Measurements from ENCODE around the gene SYT7.

SYT7 gene
- total RNA-seq: 0 to 0.09 (median 0) reads per million in 3 donors

- H3K27ac ChIP-seq (ENCODE audit: insufficient read depth, low read length, poor library complexity, severe bottlenecking): no peak within 1 kb of the TSS
- peaks cover 14% of the 10 kb centered on the region for H3K27me3 ChIP-seq (replicated peaks; ENCODE audit: control insufficient read depth, insufficient read depth, low read length, poor library complexity, severe bottlenecking)
Measured at GRCh38 chr11:61581030-61581928, at the start of gene SYT7. TSS of gene SYT7 (minus strand) at chr11:61581076. CDS start at chr11:61580820, 256 bp downstream.

DNA sequence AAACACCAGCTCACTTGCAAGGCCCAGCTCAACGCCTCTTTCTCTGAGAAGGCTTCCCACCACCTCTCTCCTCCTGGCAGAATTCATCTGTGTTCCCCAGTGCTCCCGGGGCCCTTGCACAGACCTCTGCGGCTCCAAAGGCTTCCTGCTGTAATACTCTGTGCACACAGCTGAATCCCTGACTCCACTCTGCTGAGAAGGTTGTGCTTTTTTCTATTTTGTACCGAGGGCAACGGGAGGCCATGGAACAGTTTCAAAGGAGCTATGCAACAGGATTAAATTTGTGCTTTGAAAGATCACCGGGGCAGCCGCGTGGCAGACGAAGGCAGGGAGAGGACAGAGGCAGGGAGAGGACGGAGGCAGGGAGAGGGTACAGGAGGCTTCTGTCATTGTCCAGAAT lies 49.2 kb upstream of the SYT7 start:
- H3K27me3 ChIP-seq (replicated peaks; ENCODE audit: control insufficient read depth, insufficient read depth, low read length, poor library complexity, severe bottlenecking): no peaks in the 10 kb centered on the region
- no peak overlapping the region for H3K4me3 ChIP-seq (ENCODE audit: insufficient read depth, low read depth, low read length, poor library complexity, severe bottlenecking)
- H3K4me1 ChIP-seq (ENCODE audit: control insufficient read depth, insufficient read depth, low read length, poor library complexity, severe bottlenecking): no peaks in the 10 kb centered on the region
- no peak for DNase-seq
- H3K27ac ChIP-seq (ENCODE audit: insufficient read depth, low read length, poor library complexity, severe bottlenecking): no peak overlapping the region
- H3K36me3 ChIP-seq (ENCODE audit: control insufficient read depth, insufficient read depth, low read length): no peaks in the 10 kb centered on the region
- H3K9me3 ChIP-seq (ENCODE audit: control insufficient read depth, low read length): no peaks in the 10 kb centered on the region

More at GRCh38 chr11:61581030-61581928, at the start of gene SYT7:
- H3K4me1 ChIP-seq (ENCODE audit: control insufficient read depth, insufficient read depth, low read length, poor library complexity, severe bottlenecking): peaks cover 8% of the 10 kb centered on the region
- peak; percentile 78 to 87 (median 85) for DNase-seq
- no peaks in the 10 kb centered on the region for H3K9me3 ChIP-seq (ENCODE audit: control insufficient read depth, low read length)
- peak within 1 kb of the TSS; percentile 45 for H3K4me3 ChIP-seq (ENCODE audit: insufficient read depth, low read depth, low read length, poor library complexity, severe bottlenecking)
- H3K36me3 ChIP-seq (ENCODE audit: control insufficient read depth, insufficient read depth, low read length): no peaks in the 10 kb centered on the region

DNA sequence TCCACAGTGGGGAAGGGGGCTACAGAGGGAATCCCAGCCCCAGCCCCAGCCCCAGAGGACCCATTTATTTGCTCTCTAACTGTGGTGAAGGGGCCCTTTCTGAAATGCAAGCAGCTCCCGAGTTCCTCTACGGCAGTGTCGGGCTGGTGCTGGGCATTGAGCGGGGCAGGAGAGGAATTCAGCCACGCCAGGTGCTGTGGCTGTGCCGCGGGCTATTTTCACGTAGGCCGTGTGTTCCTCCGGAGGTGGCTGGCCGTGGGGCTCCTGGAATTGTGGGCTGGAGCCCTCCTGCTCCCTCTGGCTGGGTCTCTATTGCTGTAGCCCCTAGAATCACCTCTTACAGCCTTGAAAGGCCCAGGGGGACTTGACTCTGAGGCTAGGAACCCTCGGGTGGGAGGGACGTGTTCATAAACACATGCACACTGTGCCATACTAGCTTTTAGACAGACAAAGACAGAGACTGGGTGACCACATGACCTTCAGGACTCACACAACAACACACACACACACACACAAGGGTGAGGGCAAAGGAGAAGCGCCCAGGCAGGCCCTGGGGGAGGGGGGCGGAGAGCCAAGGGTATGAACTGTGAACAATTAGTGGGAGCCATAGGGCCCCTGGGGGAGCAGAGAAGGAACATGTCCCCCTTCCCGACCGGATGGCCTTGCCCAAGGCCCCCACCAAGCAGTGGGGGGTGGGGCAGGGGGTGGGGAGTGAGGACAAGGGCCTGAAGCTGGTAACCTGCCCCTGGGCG lies 48.4 kb upstream of the SYT7 start:
- no peak for DNase-seq
- H3K9me3 ChIP-seq (ENCODE audit: control insufficient read depth, low read length): no peaks in the 10 kb centered on the region
- no peak overlapping the region for H3K4me3 ChIP-seq (ENCODE audit: insufficient read depth, low read depth, low read length, poor library complexity, severe bottlenecking)
- H3K27me3 ChIP-seq (replicated peaks; ENCODE audit: control insufficient read depth, insufficient read depth, low read length, poor library complexity, severe bottlenecking): no peaks in the 10 kb centered on the region
- H3K27ac ChIP-seq (ENCODE audit: insufficient read depth, low read length, poor library complexity, severe bottlenecking): no peak overlapping the region
- H3K4me1 ChIP-seq (ENCODE audit: control insufficient read depth, insufficient read depth, low read length, poor library complexity, severe bottlenecking): no peaks in the 10 kb centered on the region
- H3K36me3 ChIP-seq (ENCODE audit: control insufficient read depth, insufficient read depth, low read length): no peaks in the 10 kb centered on the region

DNA sequence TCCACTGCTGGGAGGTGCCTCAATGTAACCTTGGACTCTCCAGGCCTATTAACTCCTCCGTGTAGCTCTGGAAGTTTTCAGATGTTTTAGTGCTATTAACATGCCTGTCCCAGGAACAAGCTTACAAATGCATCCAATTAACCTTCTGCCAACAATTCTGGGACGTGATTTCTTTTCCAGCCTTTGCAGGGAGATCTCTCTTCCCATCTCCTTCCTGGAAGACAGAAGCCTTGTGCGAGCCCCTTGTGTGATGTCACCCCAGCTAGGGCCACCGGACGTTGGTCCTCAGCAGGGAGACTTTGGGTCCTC lies 47.7 kb upstream of the SYT7 start:
- H3K27ac ChIP-seq (ENCODE audit: insufficient read depth, low read length, poor library complexity, severe bottlenecking): no peak overlapping the region
- DNase-seq: no peak
- H3K4me3 ChIP-seq (ENCODE audit: insufficient read depth, low read depth, low read length, poor library complexity, severe bottlenecking): no peak overlapping the region
- H3K9me3 ChIP-seq (ENCODE audit: control insufficient read depth, low read length): no peaks in the 10 kb centered on the region
- no peaks in the 10 kb centered on the region for H3K4me1 ChIP-seq (ENCODE audit: control insufficient read depth, insufficient read depth, low read length, poor library complexity, severe bottlenecking)
- H3K27me3 ChIP-seq (replicated peaks; ENCODE audit: control insufficient read depth, insufficient read depth, low read length, poor library complexity, severe bottlenecking): no peaks in the 10 kb centered on the region
- no peaks in the 10 kb centered on the region for H3K36me3 ChIP-seq (ENCODE audit: control insufficient read depth, insufficient read depth, low read length)

DNA sequence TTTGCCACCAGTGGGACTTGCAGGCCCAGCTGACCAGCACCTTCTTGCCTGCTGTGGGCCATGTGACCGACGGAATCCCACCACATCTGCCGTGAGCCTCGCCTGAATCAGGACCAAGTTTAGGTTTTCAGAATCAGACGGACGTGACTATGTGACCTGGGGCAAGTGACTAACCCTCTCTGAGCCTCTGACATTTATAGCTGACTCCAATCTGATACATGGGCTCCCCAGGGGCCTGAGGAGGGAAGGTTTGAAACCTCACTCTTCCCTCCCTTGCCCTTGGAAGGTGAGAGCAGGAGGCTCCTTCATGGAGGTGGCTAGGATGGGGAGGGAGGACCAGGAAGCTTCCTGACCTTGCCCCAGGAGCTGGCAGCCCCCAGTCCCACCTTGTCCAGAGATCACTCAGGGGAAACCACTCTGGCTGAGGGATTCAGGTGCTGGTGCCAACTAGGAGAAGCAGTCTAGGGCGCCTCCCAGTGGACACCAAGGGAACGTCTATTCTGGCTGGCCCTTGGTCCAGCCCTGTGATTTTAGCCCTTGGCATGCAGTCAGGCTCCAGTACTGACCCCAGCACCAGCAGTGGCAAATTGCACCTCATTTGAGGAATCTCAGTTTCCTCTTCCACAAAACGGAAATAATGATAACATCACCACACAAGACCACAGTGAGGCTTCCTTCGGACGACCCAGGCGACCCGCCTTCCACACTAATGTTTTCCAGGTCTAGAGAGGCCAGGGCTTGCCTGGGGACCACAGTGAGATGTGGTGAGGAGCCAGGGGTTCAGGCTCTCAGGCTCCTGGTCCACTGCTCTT lies 47.2 kb upstream of the SYT7 start:
- Histone ChIP-seq H3K27me3 (replicated peaks; ENCODE audit: control insufficient read depth, insufficient read depth, low read length, poor library complexity, severe bottlenecking) (no peaks in the 10 kb centered on the region), H3K4me1 (ENCODE audit: control insufficient read depth, insufficient read depth, low read length, poor library complexity, severe bottlenecking) (no peaks in the 10 kb centered on the region), H3K4me3 (ENCODE audit: insufficient read depth, low read depth, low read length, poor library complexity, severe bottlenecking) (no peak overlapping the region), H3K36me3 (ENCODE audit: control insufficient read depth, insufficient read depth, low read length) (no peaks in the 10 kb centered on the region), H3K27ac (ENCODE audit: insufficient read depth, low read length, poor library complexity, severe bottlenecking) (no peak overlapping the region), H3K9me3 (ENCODE audit: control insufficient read depth, low read length) (no peaks in the 10 kb centered on the region)
- DNase-seq: no peak

GRCh38 chr11:61626580-61627380 lies 45.9 kb upstream of the SYT7 start:
- no peak for DNase-seq
- no peaks in the 10 kb centered on the region for H3K27me3 ChIP-seq (replicated peaks; ENCODE audit: control insufficient read depth, insufficient read depth, low read length, poor library complexity, severe bottlenecking)
- H3K36me3 ChIP-seq (ENCODE audit: control insufficient read depth, insufficient read depth, low read length): no peaks in the 10 kb centered on the region
- no peak overlapping the region for H3K27ac ChIP-seq (ENCODE audit: insufficient read depth, low read length, poor library complexity, severe bottlenecking)
- no peaks in the 10 kb centered on the region for H3K4me1 ChIP-seq (ENCODE audit: control insufficient read depth, insufficient read depth, low read length, poor library complexity, severe bottlenecking)
- no peak overlapping the region for H3K4me3 ChIP-seq (ENCODE audit: insufficient read depth, low read depth, low read length, poor library complexity, severe bottlenecking)
- H3K9me3 ChIP-seq (ENCODE audit: control insufficient read depth, low read length): no peaks in the 10 kb centered on the region

DNA sequence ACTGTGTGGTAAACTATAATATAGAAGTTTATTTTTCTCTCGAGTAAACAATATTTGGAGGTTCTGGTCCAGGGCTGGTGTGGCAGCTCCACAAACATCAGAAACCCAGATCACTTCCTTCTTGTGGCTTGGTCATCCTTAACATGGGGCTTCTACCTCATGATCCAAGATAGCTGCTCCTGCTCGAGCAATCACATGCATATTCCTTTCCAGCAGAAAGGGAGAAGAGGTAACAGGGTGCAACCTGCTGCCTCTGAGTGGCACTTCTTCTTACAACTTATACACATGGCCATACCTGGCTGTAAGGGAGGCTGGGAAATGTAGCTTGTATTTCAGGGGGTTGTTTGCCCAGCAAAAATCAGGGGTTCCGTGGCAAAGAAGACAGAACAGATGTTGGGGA lies 44.6 kb upstream of the SYT7 start:
- H3K4me3 ChIP-seq (ENCODE audit: insufficient read depth, low read depth, low read length, poor library complexity, severe bottlenecking): no peak overlapping the region
- H3K27me3 ChIP-seq (replicated peaks; ENCODE audit: control insufficient read depth, insufficient read depth, low read length, poor library complexity, severe bottlenecking): no peaks in the 10 kb centered on the region
- H3K27ac ChIP-seq (ENCODE audit: insufficient read depth, low read length, poor library complexity, severe bottlenecking): no peak overlapping the region
- DNase-seq: no peak
- H3K36me3 ChIP-seq (ENCODE audit: control insufficient read depth, insufficient read depth, low read length): no peaks in the 10 kb centered on the region
- H3K9me3 ChIP-seq (ENCODE audit: control insufficient read depth, low read length): no peaks in the 10 kb centered on the region
- no peaks in the 10 kb centered on the region for H3K4me1 ChIP-seq (ENCODE audit: control insufficient read depth, insufficient read depth, low read length, poor library complexity, severe bottlenecking)

DNA sequence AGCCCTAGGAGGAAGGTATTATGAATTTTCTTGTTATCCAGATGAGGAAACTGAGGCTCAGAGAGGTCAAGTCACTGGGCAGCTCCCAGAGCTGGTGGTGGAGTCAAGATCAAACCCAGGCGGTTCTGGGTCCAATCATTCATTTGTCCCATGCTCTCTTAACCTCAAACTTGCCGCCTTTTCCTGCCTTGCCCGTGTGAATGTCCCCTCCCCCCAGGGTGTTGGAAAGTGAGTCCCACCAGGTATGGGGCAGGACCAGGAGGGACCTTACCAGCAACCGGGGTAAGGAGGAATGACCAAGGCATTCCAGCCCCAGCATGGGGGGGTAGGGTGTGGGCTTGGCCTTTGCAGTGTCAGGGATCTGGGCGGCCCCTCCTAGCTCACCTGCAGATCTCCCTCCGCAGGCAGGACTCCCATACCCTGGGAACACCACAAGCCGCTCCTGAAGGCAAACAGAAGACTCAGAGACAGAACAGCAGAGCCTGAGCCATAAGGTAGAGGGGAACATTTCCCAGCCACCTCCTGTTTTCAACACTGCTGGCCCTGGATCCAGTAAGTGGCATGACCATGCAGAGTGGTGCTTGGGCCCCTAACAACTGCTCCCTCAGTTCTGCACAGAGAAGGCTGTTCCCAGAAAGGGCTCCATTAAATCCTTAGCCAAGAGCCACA lies 41.2 kb upstream of the SYT7 start:
- Histone ChIP-seq H3K4me3 (ENCODE audit: insufficient read depth, low read depth, low read length, poor library complexity, severe bottlenecking) (no peak overlapping the region), H3K4me1 (ENCODE audit: control insufficient read depth, insufficient read depth, low read length, poor library complexity, severe bottlenecking) (no peaks in the 10 kb centered on the region), H3K27me3 (replicated peaks; ENCODE audit: control insufficient read depth, insufficient read depth, low read length, poor library complexity, severe bottlenecking) (no peaks in the 10 kb centered on the region), H3K36me3 (ENCODE audit: control insufficient read depth, insufficient read depth, low read length) (no peaks in the 10 kb centered on the region), H3K9me3 (ENCODE audit: control insufficient read depth, low read length) (no peaks in the 10 kb centered on the region), H3K27ac (ENCODE audit: insufficient read depth, low read length, poor library complexity, severe bottlenecking) (no peak overlapping the region)
- DNase-seq: no peak
